Loucy (cell line): ENCODE results near the gene GCNT2.

Source experiments
- CTCF ChIP-seq: fragments of 200-600 bp; sonication (generic); conservative IDR thresholded peaks from 2 replicates; pipeline ENCODE4 v1.5.1; 2014; ENCODE audit warnings: mild to moderate bottlenecking, antibody characterized with exemption, low read length
- EZH2phosphoT487 ChIP-seq: fragments of 200-600 bp; IDR thresholded peaks from 2 replicates; pipeline ENCODE4 v1.6.1; 2018; ENCODE audit warnings: antibody characterized with exemption, mild to moderate bottlenecking, moderate library complexity, borderline replicate concordance

GRCh38 chr6:10582774-10583508 lies 61.8 kb downstream of the GCNT2 start:
- TF ChIP-seq EZH2phosphoT487, result no peak
- no peak for TF ChIP-seq CTCF
